HG03066 (cell line): ENCODE results near the gene SCEL.

Experiments used
- ATAC-seq: cut with Tn5 transposase; IDR thresholded peaks from one replicate; pipeline ENCODE4 v1.9.1; 2021; ENCODE audit warnings: low read depth; ENCODE audit not compliant: unreplicated experiment

The SCEL gene

GRCh38 chr13:77519808-77520207, 15.7 kb upstream of the SCEL start:
- no peak for ATAC-seq

GRCh38 chr13:77521194-77521593, 14.3 kb upstream of the SCEL start:
- ATAC-seq, result no peak

- no peak for ATAC-seq
These were observed 13.7 kb upstream of the SCEL start for GRCh38 chr13:77521595-77522367.

- no peak for ATAC-seq
These were observed 13.1 kb upstream of the SCEL start for GRCh38 chr13:77522444-77522843.

- ATAC-seq, result no peak
These were observed 12.1 kb upstream of the SCEL start for GRCh38 chr13:77523386-77523785.

GRCh38 chr13:77523834-77524728, 11.4 kb upstream of the SCEL start:
- ATAC-seq, result no peak

- ATAC-seq, result no peak
These were observed 7.1 kb upstream of the SCEL start for GRCh38 chr13:77528414-77528813.

- ATAC-seq, result peak; percentile 90
These were observed 6.5 kb upstream of the SCEL start for GRCh38 chr13:77528834-77529500.

- no peak for ATAC-seq
These were observed 6.0 kb upstream of the SCEL start for GRCh38 chr13:77529501-77529840.

GRCh38 chr13:77530875-77531274, 4.6 kb upstream of the SCEL start:
- no peak for ATAC-seq

- no peak for ATAC-seq
These were observed 2.5 kb upstream of the SCEL start for GRCh38 chr13:77532983-77533382.

- ATAC-seq, result no peak
These were observed 1.4 kb upstream of the SCEL start for GRCh38 chr13:77533875-77534788.

GRCh38 chr13:77536358-77536757, 852 bp downstream of the SCEL start:
- no peak for ATAC-seq

- ATAC-seq, result no peak
These were observed 1.9 kb downstream of the SCEL start for GRCh38 chr13:77537289-77537919.

- ATAC-seq, result no peak
These were observed 8.2 kb downstream of the SCEL start for GRCh38 chr13:77543711-77544110.

GRCh38 chr13:77544355-77544754, 8.8 kb downstream of the SCEL start:
- ATAC-seq, result no peak

- peak; percentile 69 for ATAC-seq
These were observed 9.3 kb downstream of the SCEL start for GRCh38 chr13:77544758-77545338.

GRCh38 chr13:77545626-77546412, 10.3 kb downstream of the SCEL start:
- no peak for ATAC-seq

GRCh38 chr13:77548095-77548494, 12.6 kb downstream of the SCEL start:
- no peak for ATAC-seq
